ENCODE results near the gene BACH2. TPM values are rescaled to one million over a fixed set of nuclear protein-coding genes. Genes with fewer than 3 reads are reported as not detected.

BACH2 gene
- total and polyA plus RNA-seq, 2 of the 8 experiments (the other 6 are each of a cell fraction or from before 2014, with no cell fraction given): 1.9 to 5.9 TPM

DNA sequence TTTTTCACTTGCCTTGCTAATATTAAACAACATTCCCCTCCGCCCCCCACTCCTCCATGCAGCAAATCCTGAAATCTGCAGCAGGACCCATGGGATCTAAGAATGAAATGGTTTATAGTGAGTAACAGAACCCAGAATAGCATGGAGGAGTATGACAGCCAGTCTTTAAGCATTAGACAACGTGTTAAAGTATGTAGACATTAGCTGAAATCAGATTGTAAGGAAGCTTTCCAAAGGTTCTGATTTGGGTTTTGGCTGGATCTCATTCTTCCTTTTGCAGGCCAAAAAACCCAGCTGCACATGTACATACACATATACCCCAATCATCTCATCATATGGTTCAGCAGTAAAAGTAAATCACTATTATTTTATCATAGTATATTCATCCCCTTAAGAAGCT lies 275.9 kb downstream of the BACH2 start:
- no peak overlapping the region for H3K18ac ChIP-seq (ENCODE audit: extremely low read depth, low read length)
- no peak overlapping the region for H3K4me3 ChIP-seq (ENCODE audit: extremely low read depth in 1 of 4, insufficient read depth in 2 of 4, low read depth in 3 of 4, low read length in 4 of 4)
- H3K4ac ChIP-seq (replicated peaks; ENCODE audit: insufficient read length, low read depth, low read length): no peak overlapping the region
- ChIA-PET POLR2A (ENCODE audit: partially characterized antibody) (no interaction called here), CTCF (ENCODE audit: partially characterized antibody) (interaction anchor here (0.7 kb wide), 1 partner anchor 66 kb away, joined by 3 read pairs; no protein-coding TSS in a partner anchor)
- DNase-seq (ENCODE audit: low read depth in 1 of 2, low spot score in 2 of 2) (no peak), FAIRE-seq (no peak)
- H3K9ac ChIP-seq (replicated peaks in 1 of 4; ENCODE audit: extremely low read depth in 1 of 4, low read depth in 3 of 4, low read length in 3 of 4): no peak overlapping the region
- H3K79me1 ChIP-seq (ENCODE audit: low read depth, low read length): no peaks in the 10 kb centered on the region
- no peak overlapping the region for H4K5ac ChIP-seq (ENCODE audit: insufficient read length, low read depth, low read length)
- no peaks in the 10 kb centered on the region for H4K20me1 ChIP-seq (replicated peaks in 1 of 2; ENCODE audit: control insufficient read depth in 1 of 2, insufficient read depth in 2 of 2, low read length in 2 of 2)
- H3K23ac ChIP-seq (ENCODE audit: insufficient read length): no peak overlapping the region
- H2AK5ac ChIP-seq (ENCODE audit: low read depth, low read length): no peak overlapping the region
- H4K91ac ChIP-seq (replicated peaks; ENCODE audit: insufficient read length, low read length): no peak overlapping the region
- H3K56ac ChIP-seq (replicated peaks; ENCODE audit: insufficient read length, low read depth, low read length): no peak overlapping the region
- no peak overlapping the region for H2BK120ac ChIP-seq (replicated peaks; ENCODE audit: low read depth, low read length)
- H3K4me2 ChIP-seq (ENCODE audit: insufficient read depth in 1 of 2, low read depth in 2 of 2, low read length in 2 of 2): no peak overlapping the region
- no peaks in the 10 kb centered on the region for H3K4me1 ChIP-seq (replicated peaks in 1 of 4; ENCODE audit: control insufficient read depth in 3 of 4, insufficient read depth in 4 of 4, low read length in 3 of 4)
- WGBS, 2 experiments (ENCODE audit: extremely low coverage in 1 of 2, insufficient coverage in 1 of 2, insufficient read length in 1 of 2, insufficient replicate concordance in 2 of 2, low coverage in 1 of 2, low lambda C conversion rate in 2 of 2, missing lambda C conversion rate in 1 of 2): 91% methylated on average over 2 of the region's 2 CpGs; no CpG with 5 or more reads in 1 of the 2 experiments
- H3K79me2 ChIP-seq (ENCODE audit: control insufficient read depth in 1 of 2, insufficient read depth in 2 of 2, low read length in 2 of 2): no peaks in the 10 kb centered on the region
- H3K23me2 ChIP-seq (ENCODE audit: low read depth, low read length): no peaks in the 10 kb centered on the region
- no peak overlapping the region for H4K8ac ChIP-seq (ENCODE audit: extremely low read depth, insufficient read depth, low read length)
- H3K36me3 ChIP-seq (ENCODE audit: control insufficient read depth in 2 of 4, insufficient read depth in 4 of 4, low read length in 3 of 4): no peaks in the 10 kb centered on the region
- H2BK5ac ChIP-seq (ENCODE audit: low read depth, low read length): no peak overlapping the region
- H2BK20ac ChIP-seq (ENCODE audit: low read length): no peak overlapping the region
- no peaks in the 10 kb centered on the region for H3K27me3 ChIP-seq (replicated peaks in 1 of 4; ENCODE audit: control insufficient read depth in 3 of 4, extremely low read depth in 1 of 4, insufficient read depth in 3 of 4, low read length in 3 of 4)
- H2BK12ac ChIP-seq (ENCODE audit: low read depth, low read length): no peak overlapping the region
- no peak overlapping the region for H2BK15ac ChIP-seq (ENCODE audit: low read length)
- H3K27ac ChIP-seq (ENCODE audit: low read depth, low read length): no peak overlapping the region
- no peak overlapping the region for H3K14ac ChIP-seq (ENCODE audit: insufficient read length)
- no peaks in the 10 kb centered on the region for H3K9me3 ChIP-seq (ENCODE audit: insufficient read depth in 2 of 2, low read depth in 1 of 2, low read length in 1 of 2)
- H2AFZ ChIP-seq (ENCODE audit: low read length): no peak overlapping the region
- no peak for TF ChIP-seq KDM4A (IDR thresholded peaks at IDR 0.05; ENCODE audit: low read depth, low read length, severe bottlenecking)
- TF ChIP-seq JUND (IDR thresholded peaks at IDR 0.05; ENCODE audit: low read length): no peak
- TF ChIP-seq, protein P1, sequence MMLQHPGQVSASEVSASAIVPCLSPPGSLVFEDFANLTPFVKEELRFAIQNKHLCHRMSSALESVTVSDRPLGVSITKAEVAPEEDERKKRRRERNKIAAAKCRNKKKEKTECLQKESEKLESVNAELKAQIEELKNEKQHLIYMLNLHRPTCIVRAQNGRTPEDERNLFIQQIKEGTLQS (IDR thresholded peaks at IDR 0.05; ENCODE audit: insufficient read depth, low read depth, low read length): no peak
- TF ChIP-seq, protein P2, sequence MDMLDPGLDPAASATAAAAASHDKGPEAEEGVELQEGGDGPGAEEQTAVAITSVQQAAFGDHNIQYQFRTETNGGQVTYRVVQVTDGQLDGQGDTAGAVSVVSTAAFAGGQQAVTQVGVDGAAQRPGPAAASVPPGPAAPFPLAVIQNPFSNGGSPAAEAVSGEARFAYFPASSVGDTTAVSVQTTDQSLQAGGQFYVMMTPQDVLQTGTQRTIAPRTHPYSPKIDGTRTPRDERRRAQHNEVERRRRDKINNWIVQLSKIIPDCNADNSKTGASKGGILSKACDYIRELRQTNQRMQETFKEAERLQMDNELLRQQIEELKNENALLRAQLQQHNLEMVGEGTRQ (IDR thresholded peaks at IDR 0.05; ENCODE audit: low read length): no peak
- no peak for TF ChIP-seq KDM5A (IDR thresholded peaks at IDR 0.05; ENCODE audit: low read length)
- no peak for TF ChIP-seq HDAC6 (IDR thresholded peaks at IDR 0.05; ENCODE audit: low read depth, low read length)
- TF ChIP-seq SRF (IDR thresholded peaks at IDR 0.05; ENCODE audit: low read depth, low read length): no peak
